ENCODE data around the gene ATP2B3. TPM values are rescaled to one million over a fixed set of nuclear protein-coding genes. Genes with fewer than 3 reads are reported as not detected.

ATP2B3 gene
- total and polyA plus RNA-seq, 9 of the 15 experiments (the other 6 are each of a cell fraction or from before 2014, with no cell fraction given): 0.04 TPM; not detected in 8

- TF ChIP-seq YY1 (IDR thresholded peaks at IDR 0.05; ENCODE audit: borderline replicate concordance in 1 of 3, control insufficient read depth in 1 of 3, extremely low read depth in 1 of 3, insufficient read depth in 3 of 3, insufficient read length in 1 of 3, insufficient replicate concordance in 2 of 3, low read depth in 1 of 3, low read length in 2 of 3) (peak in 1 of 3 experiments; percentile 29), MAZ (CRISPR knock-in tag; conservative IDR thresholded peaks at IDR 0.05 in 1 of 2, IDR thresholded peaks at IDR 0.05 in 1 of 2) (0 out of 4 replicates have a peak, but pooled peaks of 1 of the 2 experiments have one; percentile 42), DNMT1 (IDR thresholded peaks at IDR 0.05) (no peak), NRF1 (conservative IDR thresholded peaks at IDR 0.05 in 1 of 2, IDR thresholded peaks at IDR 0.05 in 1 of 2) (peak in 1 of 2 experiments; percentile 28; a peak in 1 of 4 replicates), CREM (IDR thresholded peaks at IDR 0.05; ENCODE audit: low read depth) (0 out of 2 replicates have a peak, but pooled peaks have one; percentile 16), MAX (CRISPR knock-in tag; IDR thresholded peaks at IDR 0.05) (0 out of 2 replicates have a peak, but pooled peaks have one; percentile 13), BRF2 (IDR thresholded peaks at IDR 0.05; ENCODE audit: borderline replicate concordance, insufficient read depth, insufficient read length) (no peak), ZBTB7A (IDR thresholded peaks at IDR 0.05; ENCODE audit: borderline replicate concordance, control insufficient read depth, low read depth, low read length) (no peak), ZNF583 (CRISPR knock-in tag; IDR thresholded peaks at IDR 0.05) (no peak), ZC3H4 (CRISPR knock-in tag; IDR thresholded peaks at IDR 0.05; ENCODE audit: borderline replicate concordance) (no peak), RCOR1 (IDR thresholded peaks at IDR 0.05; ENCODE audit: borderline replicate concordance in 1 of 2, low read depth in 2 of 2, low read length in 2 of 2) (0 out of 4 replicates have a peak, but pooled peaks of 1 of the 2 experiments have one; percentile 23), PATZ1 (CRISPR knock-in tag; IDR thresholded peaks at IDR 0.05; ENCODE audit: borderline replicate concordance) (no peak), ZNF644 (tag; IDR thresholded peaks at IDR 0.05; ENCODE audit: low read depth) (no peak), DEAF1 (CRISPR knock-in tag; IDR thresholded peaks at IDR 0.05) (peak; percentile 56), EGR1 (conservative IDR thresholded peaks at IDR 0.05) (peak; percentile 12; the same call in 1 of the 2 replicates), HLTF (IDR thresholded peaks at IDR 0.05) (no peak), SMC3 (conservative IDR thresholded peaks at IDR 0.05; ENCODE audit: insufficient read depth, low read depth, low read length) (peak; percentile 82), CEBPG (CRISPR knock-in tag; IDR thresholded peaks at IDR 0.05) (no peak), CEBPG (tag; conservative IDR thresholded peaks at IDR 0.05 in 1 of 2, IDR thresholded peaks at IDR 0.05 in 1 of 2) (no peak), RB1 (IDR thresholded peaks at IDR 0.05; ENCODE audit: low read depth) (peak; percentile 42; the same call in 1 of the 2 replicates), PHF8 (IDR thresholded peaks at IDR 0.05; ENCODE audit: borderline replicate concordance, low read length) (no peak), GTF2E2 (tag; IDR thresholded peaks at IDR 0.05) (no peak)
Observed at GRCh38 chrX:153507484-153508178, 9.8 kb upstream of the ATP2B3 start (continued).

Measured in K562 (cell line).